ENCODE results near the gene PPP1R1A. TPM values are rescaled to one million over a fixed set of nuclear protein-coding genes. Genes with fewer than 3 reads are reported as not detected.

The PPP1R1A gene
- total and polyA plus RNA-seq, 12 donors: 0.14 to 32.5 (median 1.4) TPM; not detected in 1

GRCh38 chr12:54566792-54567191, 21.7 kb downstream of the PPP1R1A start:
- intact Hi-C loops (cut with DNase I): no loop called here
- no peak for TF ChIP-seq POLR2A (IDR thresholded peaks at IDR 0.05)
- TF ChIP-seq, protein P1, sequence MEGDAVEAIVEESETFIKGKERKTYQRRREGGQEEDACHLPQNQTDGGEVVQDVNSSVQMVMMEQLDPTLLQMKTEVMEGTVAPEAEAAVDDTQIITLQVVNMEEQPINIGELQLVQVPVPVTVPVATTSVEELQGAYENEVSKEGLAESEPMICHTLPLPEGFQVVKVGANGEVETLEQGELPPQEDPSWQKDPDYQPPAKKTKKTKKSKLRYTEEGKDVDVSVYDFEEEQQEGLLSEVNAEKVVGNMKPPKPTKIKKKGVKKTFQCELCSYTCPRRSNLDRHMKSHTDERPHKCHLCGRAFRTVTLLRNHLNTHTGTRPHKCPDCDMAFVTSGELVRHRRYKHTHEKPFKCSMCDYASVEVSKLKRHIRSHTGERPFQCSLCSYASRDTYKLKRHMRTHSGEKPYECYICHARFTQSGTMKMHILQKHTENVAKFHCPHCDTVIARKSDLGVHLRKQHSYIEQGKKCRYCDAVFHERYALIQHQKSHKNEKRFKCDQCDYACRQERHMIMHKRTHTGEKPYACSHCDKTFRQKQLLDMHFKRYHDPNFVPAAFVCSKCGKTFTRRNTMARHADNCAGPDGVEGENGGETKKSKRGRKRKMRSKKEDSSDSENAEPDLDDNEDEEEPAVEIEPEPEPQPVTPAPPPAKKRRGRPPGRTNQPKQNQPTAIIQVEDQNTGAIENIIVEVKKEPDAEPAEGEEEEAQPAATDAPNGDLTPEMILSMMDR (IDR thresholded peaks at IDR 0.05): no peak

DNA sequence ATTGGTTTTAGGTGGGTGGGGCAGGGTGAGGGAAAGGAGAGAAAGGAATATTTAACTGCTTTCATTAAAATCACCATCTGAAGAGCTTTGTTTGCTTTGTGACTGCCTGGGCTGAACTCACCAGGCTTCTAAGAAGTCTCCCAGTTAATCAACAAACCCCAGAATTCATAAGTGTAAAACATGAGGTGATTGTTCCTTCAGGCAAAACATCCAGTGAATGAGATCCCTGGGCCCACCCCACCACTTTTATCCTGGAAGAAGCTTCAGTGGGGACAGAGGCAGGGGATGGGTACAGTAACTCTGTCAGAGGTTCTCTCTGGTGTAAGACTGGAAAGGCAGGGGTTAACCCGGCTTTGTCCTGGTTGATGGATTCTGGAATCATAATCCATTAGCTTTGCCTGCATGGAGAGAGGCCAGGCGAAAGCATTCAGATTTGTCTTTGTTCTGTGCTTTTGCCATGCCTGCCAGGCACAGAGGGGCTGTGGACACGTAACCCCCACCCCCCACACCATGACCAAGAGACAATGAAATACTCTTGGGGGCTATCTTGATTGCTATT, 22.4 kb downstream of the PPP1R1A start:
- intact Hi-C loops (cut with DNase I): no loop called here
- TF ChIP-seq, protein P1 (IDR thresholded peaks at IDR 0.05): no peak
- no peak for TF ChIP-seq POLR2A (IDR thresholded peaks at IDR 0.05)
- Histone ChIP-seq H3K4me1 (replicated peaks in 1 of 2) (no peaks in the 10 kb centered on the region), H3K36me3 (replicated peaks in 1 of 2) (no peaks in the 10 kb centered on the region), H3K9me3 (replicated peaks in 1 of 3) (no peaks in the 10 kb centered on the region), H3K4me3 (no peak overlapping the region), H3K27me3 (no peaks in the 10 kb centered on the region), H3K27ac (no peak overlapping the region)
- WGBS, 4 donors: 46 to 61% (median 53%) methylated on average over 3 of the region's 3 CpGs
- DNase-seq: no peak

More at GRCh38 chr12:54566792-54567191, 21.7 kb downstream of the PPP1R1A start:
- 80 to 83% (median 81%) methylated on average over 5 of the region's 5 CpGs for WGBS, 4 donors
- Histone ChIP-seq H3K27ac (no peak overlapping the region), H3K4me3 (no peak overlapping the region), H3K4me1 (replicated peaks in 1 of 2) (no peaks in the 10 kb centered on the region), H3K36me3 (replicated peaks in 1 of 2) (no peaks in the 10 kb centered on the region), H3K9me3 (replicated peaks in 1 of 3) (no peaks in the 10 kb centered on the region), H3K27me3 (no peaks in the 10 kb centered on the region)
- no peak for DNase-seq

DNA sequence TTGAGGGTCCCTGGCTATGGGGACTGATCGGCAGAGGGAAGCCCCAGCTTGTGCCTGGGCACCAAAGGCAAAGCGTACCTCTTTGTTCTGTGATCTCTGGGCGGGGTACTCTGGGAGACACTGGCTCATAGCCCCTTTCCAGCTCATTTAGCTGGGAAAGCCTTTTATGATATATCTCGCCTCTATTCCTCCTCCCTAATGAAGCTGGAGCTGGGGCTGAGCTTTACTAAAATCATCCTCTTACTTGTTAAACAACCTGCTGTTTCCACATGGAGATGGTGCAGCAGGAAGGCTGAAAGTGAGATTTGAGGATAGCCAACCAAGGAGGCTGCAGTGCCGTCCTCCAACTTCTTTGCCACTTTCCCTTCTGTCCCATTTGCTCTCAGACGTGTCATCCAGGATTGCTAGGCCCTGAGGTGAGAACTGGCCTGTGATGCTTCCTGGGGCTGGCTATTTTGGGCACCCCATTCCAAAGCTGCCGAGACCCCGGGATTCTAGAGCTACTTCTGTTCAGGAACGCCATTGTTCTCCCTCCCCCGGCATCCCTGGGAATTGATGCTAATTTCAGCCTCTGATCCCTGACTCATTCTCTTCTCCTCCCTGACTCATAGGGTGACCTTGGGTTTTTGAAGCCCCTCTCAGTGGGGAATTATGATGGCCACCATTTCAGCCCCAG, 23.0 kb downstream of the PPP1R1A start:
- TF ChIP-seq POLR2A (IDR thresholded peaks at IDR 0.05): no peak
- TF ChIP-seq, protein P1 (IDR thresholded peaks at IDR 0.05): no peak
- H3K27me3 ChIP-seq: no peaks in the 10 kb centered on the region
- 47 to 70% (median 62%) methylated on average over 9 to 10 of the region's 10 CpGs for WGBS, 4 donors
- H3K4me1 ChIP-seq (replicated peaks in 1 of 2): no peaks in the 10 kb centered on the region
- H3K4me3 ChIP-seq: no peak overlapping the region
- intact Hi-C loops (cut with DNase I): no loop called here
- H3K9me3 ChIP-seq (replicated peaks in 1 of 3): no peaks in the 10 kb centered on the region
- no peak for DNase-seq
- no peak overlapping the region for H3K27ac ChIP-seq
- H3K36me3 ChIP-seq (replicated peaks in 1 of 2): no peaks in the 10 kb centered on the region

DNA sequence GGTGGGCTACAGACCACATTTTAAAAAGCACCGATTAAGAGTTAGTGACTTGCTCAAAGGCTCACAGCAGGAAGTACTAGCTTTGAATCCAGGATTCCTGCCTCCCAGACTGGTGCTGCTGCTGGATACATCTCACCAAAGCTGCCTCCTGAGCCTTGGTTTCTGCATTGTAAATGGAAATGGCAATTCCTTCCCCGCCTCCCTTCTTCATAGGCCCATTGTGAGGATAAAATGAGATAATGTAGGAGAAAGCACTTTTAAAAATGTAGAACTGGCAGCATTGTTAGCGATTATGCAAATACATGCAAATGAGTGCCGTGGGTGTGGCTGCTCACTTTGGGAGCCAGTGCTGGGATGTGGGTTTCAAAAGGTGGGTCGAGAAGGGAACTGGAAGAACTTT, 23.7 kb downstream of the PPP1R1A start:
- no peaks in the 10 kb centered on the region for H3K9me3 ChIP-seq (replicated peaks in 1 of 3)
- 53 to 70% (median 62%) methylated on average over 5 of the region's 5 CpGs for WGBS, 4 donors
- no peak for TF ChIP-seq POLR2A (IDR thresholded peaks at IDR 0.05)
- TF ChIP-seq, protein P1 (IDR thresholded peaks at IDR 0.05): no peak
- no peaks in the 10 kb centered on the region for H3K27me3 ChIP-seq
- H3K27ac ChIP-seq: no peak overlapping the region
- intact Hi-C loops (cut with DNase I): no loop called here
- DNase-seq: no peak
- H3K4me1 ChIP-seq (replicated peaks in 1 of 2): no peaks in the 10 kb centered on the region
- no peaks in the 10 kb centered on the region for H3K36me3 ChIP-seq (replicated peaks in 1 of 2)
- no peak overlapping the region for H3K4me3 ChIP-seq
